DND-41 (cell line): ENCODE data around the gene MICAL2.

Source experiments
- CTCF ChIP-seq: IDR thresholded peaks from 2 replicates; pipeline ENCODE4 v1.5.1; 2012; ENCODE audit warnings: borderline replicate concordance, low read length, moderate library complexity, mild to moderate bottlenecking; ENCODE audit not compliant: poor library complexity, severe bottlenecking; ENCODE audit errors: extremely low read depth
- EZH2 ChIP-seq: IDR thresholded peaks from 3 replicates; pipeline ENCODE4 v1.6.1; 2012; ENCODE audit warnings: borderline replicate concordance, low read depth, mild to moderate bottlenecking, moderate library complexity, low read length, inconsistent platforms; ENCODE audit not compliant: severe bottlenecking

- TF ChIP-seq CTCF (no peak), EZH2 (no peak)
Measured at GRCh38 chr11:12217879-12218278, 107.5 kb downstream of the MICAL2 start.
